H1 (cell line): Measurements from ENCODE around the gene DGAT2.

Experiments used
- CHD2 ChIP-seq: IDR thresholded peaks from 2 replicates; pipeline ENCODE4 v1.6.1; 2012; ENCODE audit warnings: low read length, improper control_type of control experiment
- EP300 ChIP-seq, 2 experiments: IDR thresholded peaks; 1 replicate in 1 of 2; 2 replicates in 1 of 2; pipeline ENCODE4 v1.6.1; 2011 to 2012; ENCODE audit warnings: low read depth in 2 of 2, low read length in 2 of 2, mild to moderate bottlenecking in 2 of 2, borderline replicate concordance in 1 of 2, inconsistent platforms in 1 of 2, moderate library complexity in 1 of 2
- JUN ChIP-seq: IDR thresholded peaks from 2 replicates; pipeline ENCODE4 v1.6.1; 2011; ENCODE audit warnings: low read depth, mild to moderate bottlenecking, improper control_type of control experiment, low read length
- POLR2A ChIP-seq, 2 experiments: IDR thresholded peaks; 1 replicate in 1 of 2; 2 replicates in 1 of 2; pipeline ENCODE4 v1.6.1; 2011; ENCODE audit warnings: low read depth in 2 of 2, low read length in 2 of 2, mild to moderate bottlenecking in 2 of 2; ENCODE audit errors: control extremely low read depth in 1 of 2
- POLR2AphosphoS5 ChIP-seq: IDR thresholded peaks from 2 replicates; pipeline ENCODE4 v1.6.1; 2011; ENCODE audit warnings: low read depth, low read length
- RBBP5 ChIP-seq: IDR thresholded peaks from 2 replicates; pipeline ENCODE4 v1.7.1; 2012; ENCODE audit warnings: low read depth, mild to moderate bottlenecking, inconsistent platforms, low read length, moderate library complexity, borderline replicate concordance
- SP1 ChIP-seq: IDR thresholded peaks from 2 replicates; pipeline ENCODE4 v1.6.1; 2011; ENCODE audit warnings: low read depth, low read length
- SRF ChIP-seq: IDR thresholded peaks from 2 replicates; pipeline ENCODE4 v1.6.1; 2011; ENCODE audit warnings: mild to moderate bottlenecking, low read depth, low read length, moderate library complexity
- TAF1 ChIP-seq: IDR thresholded peaks from 2 replicates; pipeline ENCODE4 v1.6.1; 2011; ENCODE audit warnings: mild to moderate bottlenecking, low read depth, low read length
- TBP ChIP-seq: IDR thresholded peaks from 2 replicates; pipeline ENCODE4 v1.6.1; 2011; ENCODE audit warnings: low read depth, low read length, improper control_type of control experiment
- TEAD4 ChIP-seq: IDR thresholded peaks from 2 replicates; pipeline ENCODE4 v1.6.1; 2012; ENCODE audit warnings: low read depth, low read length, inconsistent platforms, mixed read lengths
- TF ChIP-seq, protein P1 (sequence below): IDR thresholded peaks from 2 replicates; pipeline ENCODE4 v1.6.1; 2011; ENCODE audit warnings: low read depth, mild to moderate bottlenecking, low read length; ENCODE audit not compliant: insufficient read depth
- TF ChIP-seq, protein P2 (sequence below), 3 experiments: IDR thresholded peaks; 1 replicate in 2 of 3; 2 replicates in 1 of 3; pipeline versions ENCODE4 v1.5.1 to v1.6.1; 2011; ENCODE audit warnings: low read length in 3 of 3, mild to moderate bottlenecking in 3 of 3, inconsistent platforms in 2 of 3, low read depth in 1 of 3, moderate library complexity in 1 of 3; ENCODE audit not compliant: insufficient read depth in 1 of 3; ENCODE audit errors: control extremely low read depth in 1 of 3
- TF ChIP-seq, protein P3 (sequence below): IDR thresholded peaks from 2 replicates; pipeline ENCODE4 v1.6.1; 2012; ENCODE audit warnings: low read length, inconsistent platforms

DNA sequence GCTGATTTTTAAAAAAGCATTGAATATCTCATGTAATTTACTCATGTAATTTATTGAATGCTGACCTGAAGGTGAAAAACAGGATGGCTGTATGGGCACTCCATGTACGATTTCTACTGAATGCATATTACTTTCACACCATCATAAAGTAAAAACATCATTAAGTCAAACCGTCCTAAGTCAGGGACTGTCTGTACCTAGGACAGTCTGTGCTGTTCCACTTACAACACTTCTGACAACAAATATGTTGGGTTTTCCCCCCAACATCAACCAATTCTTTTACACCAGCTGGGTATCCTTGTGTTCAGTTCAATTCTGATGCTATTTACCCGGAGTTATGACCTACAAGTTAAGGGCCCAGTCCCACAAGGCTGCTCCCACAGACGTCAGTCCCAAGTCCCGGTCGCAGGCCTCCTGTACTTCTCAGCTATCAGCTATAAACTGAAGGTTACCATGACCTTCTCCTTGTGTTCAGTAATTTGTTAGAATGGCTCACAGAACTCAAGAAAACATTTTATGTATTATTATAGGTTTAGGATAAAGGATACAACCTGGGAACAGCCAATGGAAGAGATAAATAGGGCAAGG, 63.4 kb downstream of the DGAT2 start:
- TF ChIP-seq EP300 (IDR thresholded peaks at IDR 0.05; ENCODE audit: borderline replicate concordance in 1 of 2, low read depth in 2 of 2, low read length in 2 of 2) (no peak), SP1 (no peak), CHD2 (no peak), SRF (no peak), TEAD4 (no peak), POLR2A (IDR thresholded peaks at IDR 0.05; ENCODE audit: control extremely low read depth in 1 of 2, low read depth in 2 of 2, low read length in 2 of 2) (no peak), TAF1 (no peak), JUN (no peak), POLR2AphosphoS5 (no peak), TBP (no peak), RBBP5 (no peak)
- TF ChIP-seq, protein P1, sequence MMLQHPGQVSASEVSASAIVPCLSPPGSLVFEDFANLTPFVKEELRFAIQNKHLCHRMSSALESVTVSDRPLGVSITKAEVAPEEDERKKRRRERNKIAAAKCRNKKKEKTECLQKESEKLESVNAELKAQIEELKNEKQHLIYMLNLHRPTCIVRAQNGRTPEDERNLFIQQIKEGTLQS: no peak
- TF ChIP-seq, protein P2, sequence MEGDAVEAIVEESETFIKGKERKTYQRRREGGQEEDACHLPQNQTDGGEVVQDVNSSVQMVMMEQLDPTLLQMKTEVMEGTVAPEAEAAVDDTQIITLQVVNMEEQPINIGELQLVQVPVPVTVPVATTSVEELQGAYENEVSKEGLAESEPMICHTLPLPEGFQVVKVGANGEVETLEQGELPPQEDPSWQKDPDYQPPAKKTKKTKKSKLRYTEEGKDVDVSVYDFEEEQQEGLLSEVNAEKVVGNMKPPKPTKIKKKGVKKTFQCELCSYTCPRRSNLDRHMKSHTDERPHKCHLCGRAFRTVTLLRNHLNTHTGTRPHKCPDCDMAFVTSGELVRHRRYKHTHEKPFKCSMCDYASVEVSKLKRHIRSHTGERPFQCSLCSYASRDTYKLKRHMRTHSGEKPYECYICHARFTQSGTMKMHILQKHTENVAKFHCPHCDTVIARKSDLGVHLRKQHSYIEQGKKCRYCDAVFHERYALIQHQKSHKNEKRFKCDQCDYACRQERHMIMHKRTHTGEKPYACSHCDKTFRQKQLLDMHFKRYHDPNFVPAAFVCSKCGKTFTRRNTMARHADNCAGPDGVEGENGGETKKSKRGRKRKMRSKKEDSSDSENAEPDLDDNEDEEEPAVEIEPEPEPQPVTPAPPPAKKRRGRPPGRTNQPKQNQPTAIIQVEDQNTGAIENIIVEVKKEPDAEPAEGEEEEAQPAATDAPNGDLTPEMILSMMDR (IDR thresholded peaks at IDR 0.05; ENCODE audit: control extremely low read depth in 1 of 3, insufficient read depth in 1 of 3, low read depth in 1 of 3, low read length in 3 of 3): no peak
- TF ChIP-seq, protein P3, sequence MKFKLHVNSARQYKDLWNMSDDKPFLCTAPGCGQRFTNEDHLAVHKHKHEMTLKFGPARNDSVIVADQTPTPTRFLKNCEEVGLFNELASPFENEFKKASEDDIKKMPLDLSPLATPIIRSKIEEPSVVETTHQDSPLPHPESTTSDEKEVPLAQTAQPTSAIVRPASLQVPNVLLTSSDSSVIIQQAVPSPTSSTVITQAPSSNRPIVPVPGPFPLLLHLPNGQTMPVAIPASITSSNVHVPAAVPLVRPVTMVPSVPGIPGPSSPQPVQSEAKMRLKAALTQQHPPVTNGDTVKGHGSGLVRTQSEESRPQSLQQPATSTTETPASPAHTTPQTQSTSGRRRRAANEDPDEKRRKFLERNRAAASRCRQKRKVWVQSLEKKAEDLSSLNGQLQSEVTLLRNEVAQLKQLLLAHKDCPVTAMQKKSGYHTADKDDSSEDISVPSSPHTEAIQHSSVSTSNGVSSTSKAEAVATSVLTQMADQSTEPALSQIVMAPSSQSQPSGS: no peak
